ENCODE data around the gene POM121L12.

Gene POM121L12

DNA sequence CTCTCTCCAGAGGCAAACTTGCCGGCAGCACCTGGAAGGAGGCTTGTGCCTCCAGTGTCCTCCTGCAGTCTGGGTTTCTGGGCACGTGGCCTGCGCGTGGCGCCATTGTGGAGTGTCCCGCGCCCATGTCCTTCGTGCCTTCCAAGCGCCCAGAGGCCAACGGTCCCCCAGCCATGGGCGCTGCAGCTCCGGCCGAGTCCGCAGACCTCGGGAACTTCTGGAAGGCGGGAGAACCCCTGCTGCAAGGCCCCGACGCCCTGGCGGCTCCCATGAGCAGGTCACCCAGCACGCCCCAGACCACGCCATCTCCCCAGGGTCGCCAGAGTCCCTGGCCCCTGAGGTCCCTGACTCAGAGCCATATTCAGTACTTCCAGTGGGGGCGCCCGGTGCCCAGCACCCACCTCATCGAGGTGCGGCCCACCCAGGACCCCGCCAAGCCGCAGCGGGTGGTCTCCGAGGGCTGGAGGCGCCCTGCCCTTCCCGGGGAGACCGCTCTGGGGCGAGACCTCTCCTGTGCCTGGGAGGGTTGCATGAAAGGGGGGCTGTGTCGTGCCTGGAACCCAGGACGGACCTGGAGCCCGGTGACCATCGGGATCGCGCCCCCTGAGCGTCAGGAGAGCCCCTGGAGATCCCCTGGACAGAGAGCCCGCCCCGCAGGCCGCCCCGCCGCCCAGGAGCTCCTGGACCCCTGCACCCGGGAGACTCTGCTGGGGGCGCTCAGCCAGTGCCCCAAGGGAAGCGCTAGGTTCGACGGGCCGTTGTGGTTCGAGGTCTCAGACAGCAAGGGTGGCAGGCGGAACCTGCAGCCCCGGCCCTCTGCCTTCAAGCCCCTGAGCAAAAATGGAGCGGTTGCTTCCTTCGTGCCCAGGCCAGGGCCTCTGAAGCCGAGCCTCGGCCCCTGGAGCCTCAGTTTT is at the start of gene POM121L12:
TSS of gene POM121L12 (plus strand) at position 135 of the 914 bp plus-strand sequence. CDS start at position 174, 39 bp downstream.
- DNase-seq (ENCODE audit: low spot score), result no peak

DNA sequence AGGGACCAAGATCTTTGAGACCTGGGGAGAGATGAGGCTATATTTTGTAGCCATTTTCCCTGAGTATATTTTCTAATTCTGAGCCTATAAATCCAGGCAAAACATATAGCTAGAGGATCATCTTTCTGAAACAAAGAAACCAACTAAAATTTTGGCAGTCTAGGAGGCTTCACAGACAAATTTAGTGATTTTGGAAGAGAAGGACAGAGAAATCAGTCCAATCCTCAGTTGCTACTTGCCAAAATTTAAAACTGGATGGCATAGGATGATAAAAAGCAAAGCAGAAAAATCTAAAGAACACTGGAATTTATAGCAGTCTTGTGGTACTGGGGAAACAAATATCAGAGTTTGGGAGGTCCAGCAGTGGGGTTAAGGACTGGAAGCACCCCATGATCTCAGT is 43.4 kb upstream of the POM121L12 start:
- DNase-seq (ENCODE audit: low spot score), result no peak

DNA sequence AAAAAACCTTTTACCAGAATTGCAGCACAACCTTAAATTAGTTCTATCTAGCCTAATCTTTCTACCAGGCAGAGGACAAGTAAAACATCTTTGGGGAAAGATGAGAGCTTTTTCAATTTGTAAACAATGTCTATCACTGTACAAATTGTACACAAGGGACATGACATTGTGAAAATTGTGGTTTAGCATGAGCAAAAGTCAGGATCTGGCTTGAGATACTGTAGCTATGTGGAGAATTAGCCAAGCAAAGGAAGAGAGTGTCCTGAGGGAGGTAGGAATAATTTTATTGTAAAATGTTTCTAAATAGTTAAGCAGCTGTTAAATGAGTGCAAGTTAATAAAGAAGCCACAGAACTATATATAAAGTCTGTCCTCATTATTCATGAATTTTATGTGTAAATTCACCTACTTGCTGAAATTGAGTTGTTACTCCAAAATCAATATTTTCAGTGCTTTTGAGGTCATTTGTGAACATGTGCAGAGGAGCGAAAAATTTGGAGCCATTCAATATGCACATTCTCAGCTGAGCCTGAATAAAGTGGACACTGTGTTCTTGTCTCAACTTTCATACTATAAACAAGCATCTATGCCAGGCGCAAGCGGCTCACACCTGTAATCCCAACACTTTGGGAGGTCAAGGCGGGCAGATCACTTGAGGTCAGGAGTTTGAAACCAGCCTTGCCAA is 42.8 kb upstream of the POM121L12 start:
- no peak for DNase-seq (ENCODE audit: low spot score)

DNA sequence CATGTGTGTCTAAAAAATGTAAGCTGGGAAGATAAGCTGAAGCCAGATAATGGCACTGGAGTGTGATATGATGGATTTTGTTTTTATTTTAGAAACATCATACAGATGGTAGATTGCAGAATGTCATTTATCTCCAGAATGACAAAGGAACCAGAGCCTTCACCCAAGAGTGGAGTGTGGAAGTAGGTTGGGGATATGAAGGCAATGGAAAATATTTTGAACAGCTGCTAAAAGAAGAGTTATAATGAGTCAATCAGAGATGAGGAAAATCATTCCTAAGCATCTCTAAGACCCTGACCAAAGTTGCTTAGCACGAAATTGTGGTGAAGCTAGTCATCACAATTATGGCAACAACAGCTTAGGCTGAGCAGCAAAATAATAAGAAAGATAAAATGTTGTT is 39.8 kb upstream of the POM121L12 start:
- DNase-seq (ENCODE audit: low spot score), result no peak

DNA sequence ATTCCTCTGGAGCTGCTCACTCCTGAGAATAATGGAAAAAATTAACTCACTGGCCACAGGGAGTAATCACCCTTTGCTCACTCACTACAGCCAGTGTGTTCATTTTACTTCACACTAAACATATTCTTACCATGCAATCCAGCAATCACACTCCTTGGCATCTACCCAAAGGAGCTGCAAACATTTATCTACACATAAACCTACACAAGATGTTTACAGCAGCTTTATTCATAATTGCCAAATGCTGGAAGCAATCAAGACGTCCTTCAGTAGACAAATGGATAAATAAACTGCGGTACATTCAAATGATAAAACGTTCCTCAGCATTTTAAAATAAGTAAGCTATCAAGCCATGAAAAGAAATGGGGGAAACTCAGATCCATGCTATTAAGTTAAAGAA is 34.2 kb upstream of the POM121L12 start:
- no peak for DNase-seq (ENCODE audit: low spot score)

DNA sequence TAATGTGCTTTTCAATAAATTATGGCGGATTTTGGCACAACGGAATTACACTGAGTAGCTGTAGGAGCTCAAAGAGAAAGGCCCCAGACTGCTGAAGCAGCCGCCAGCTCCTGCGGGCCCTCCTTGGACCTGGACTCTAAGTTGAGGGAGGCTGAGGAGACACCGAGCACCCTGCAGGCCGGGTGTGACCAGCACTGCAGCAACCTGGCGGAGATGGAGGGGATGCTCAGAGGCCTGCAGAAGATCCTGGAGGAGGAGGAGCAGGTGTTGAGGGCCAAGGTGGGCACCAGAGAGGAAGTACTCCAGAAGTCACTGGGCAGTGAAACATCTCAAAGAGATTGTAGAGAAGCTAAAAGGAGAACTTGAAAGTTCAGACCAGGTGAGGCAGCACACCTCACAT is 33.0 kb upstream of the POM121L12 start:
- DNase-seq (ENCODE audit: low spot score), result no peak

DNA sequence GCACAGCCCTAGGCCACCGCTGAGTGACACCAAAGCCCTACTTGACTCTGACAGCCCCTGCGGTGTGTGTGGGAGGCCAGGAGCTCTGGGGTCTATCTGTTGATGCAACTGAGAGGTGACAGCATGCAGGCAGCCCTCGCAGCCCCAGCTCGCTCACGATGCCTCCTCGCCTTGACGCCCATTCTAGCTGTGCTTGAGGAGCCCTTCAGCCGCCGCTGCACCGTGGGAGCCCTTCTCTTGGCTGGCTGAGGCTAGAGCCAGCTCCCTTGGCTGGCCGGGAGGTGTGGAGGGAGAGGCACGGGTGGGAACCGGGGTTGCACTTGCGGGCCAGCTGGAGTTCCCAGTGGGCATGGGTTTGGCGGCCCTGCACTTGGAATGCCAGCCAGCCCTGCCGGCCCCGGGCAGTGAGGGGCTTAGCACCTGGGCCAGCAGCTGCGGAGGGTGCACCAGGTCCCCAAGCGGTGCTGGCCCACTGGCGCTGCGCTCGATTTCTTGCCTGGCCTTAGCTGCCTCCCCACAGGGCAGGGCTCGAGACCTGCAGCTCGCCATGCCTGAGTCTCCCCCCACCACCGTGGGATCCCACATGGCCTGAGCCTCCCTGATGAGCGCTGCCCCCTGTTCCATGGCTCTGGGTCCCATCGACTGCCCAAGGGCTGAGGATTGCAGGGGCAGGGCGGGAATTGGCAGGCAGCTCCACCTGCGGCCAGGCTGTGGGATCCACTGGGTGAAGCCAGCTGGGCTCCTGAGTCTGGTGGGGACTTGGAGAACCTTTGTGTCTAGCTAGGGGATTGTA is 31.6 kb upstream of the POM121L12 start:
- DNase-seq (ENCODE audit: low spot score), result no peak

DNA sequence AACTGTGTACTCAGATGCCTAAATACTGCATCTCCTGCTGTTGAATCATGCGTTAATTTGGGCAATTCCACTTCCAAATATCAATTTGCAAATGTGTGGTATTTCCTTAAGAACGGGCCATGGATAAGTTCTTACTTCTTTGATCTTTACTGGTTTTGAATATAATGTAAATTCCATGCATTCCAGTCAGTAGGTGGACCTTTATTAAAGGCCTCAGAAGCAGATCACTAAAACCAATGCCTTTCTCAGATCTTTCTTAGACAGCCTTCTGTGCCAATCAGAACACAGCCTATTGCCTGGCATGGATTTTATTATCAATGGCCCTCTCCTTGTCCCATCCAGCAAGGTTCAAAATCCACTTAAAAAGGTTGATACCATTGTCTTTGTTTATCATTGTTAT is 21.5 kb upstream of the POM121L12 start:
- no peak for DNase-seq (ENCODE audit: low spot score)

DNA sequence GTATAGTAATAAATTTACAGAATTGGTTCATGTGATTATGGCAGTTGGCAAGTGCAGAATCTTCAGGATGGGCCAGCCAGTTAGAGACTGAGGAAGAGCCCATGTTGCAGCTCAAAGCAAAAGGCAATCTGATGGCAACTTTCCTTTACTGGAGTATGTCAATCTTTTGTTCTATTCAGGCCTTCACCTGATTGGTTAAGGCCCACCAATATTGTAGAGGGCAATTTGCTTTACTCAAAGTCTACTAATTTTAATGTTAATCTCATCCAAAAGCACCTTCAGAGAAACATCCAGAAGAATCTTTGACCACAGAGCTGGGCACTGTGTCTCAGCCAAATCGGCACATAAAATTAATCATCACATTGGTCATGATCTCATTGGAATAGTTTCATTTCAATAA is 20.0 kb upstream of the POM121L12 start:
- DNase-seq (ENCODE audit: low spot score), result no peak

DNA sequence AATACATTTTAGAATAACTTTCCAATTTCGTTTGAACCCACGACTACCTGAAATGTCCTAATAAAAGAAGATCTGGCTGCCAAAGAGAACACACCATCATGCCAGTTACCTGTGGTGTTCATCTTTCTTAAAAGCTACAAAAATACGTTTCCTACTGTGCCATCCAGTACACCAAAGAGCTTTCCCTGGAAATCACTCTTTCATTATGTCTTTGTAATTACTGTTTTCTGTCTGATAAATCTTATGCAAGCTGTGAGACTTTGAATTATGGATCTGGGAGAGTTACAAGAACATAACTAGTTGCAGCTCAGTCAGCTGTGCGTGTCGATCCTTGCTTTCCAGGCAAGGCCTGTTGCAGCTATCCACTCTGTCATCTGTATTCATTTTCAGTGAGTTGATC is 12.5 kb upstream of the POM121L12 start:
- DNase-seq (ENCODE audit: low spot score), result no peak

DNA sequence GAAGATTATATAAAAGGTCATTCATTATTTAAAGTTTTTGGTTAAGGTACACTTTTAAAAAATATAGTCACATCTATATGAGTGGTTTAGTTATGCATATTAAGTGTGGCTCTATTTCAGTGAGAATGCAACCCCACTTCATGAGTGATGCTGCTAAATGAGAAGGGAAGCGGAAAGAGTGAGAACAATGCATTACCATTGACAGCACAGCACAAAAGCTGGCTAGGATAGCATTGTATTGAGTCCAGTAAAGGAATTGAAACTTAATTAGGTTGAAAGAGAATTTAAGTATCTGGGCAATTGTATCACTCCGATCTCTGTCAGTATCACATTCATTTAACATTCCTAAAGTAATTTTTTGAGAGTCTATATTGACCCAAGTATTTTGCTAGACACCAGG is 13.2 kb downstream of the POM121L12 start:
- no peak for DNase-seq (ENCODE audit: low spot score)

DNA sequence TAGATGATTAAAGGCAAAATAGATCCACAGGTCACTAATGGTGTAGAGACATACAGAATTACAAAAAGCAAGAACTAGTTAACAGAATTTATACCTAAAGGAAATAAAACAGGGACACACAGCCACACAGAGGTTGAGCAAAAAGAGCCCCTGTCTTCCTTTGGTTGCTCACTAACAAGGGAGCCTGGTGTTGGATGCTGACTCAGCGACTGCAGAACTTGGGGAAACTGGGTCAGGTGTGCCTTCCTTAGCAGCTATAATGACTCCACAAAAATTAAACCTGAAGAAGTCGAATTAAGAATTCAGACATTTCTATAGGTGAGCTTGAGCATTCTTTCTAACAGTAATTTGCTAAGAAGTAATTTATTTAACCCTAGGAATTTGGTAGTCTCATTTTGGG is 15.0 kb downstream of the POM121L12 start:
- DNase-seq (ENCODE audit: low spot score), result no peak

DNA sequence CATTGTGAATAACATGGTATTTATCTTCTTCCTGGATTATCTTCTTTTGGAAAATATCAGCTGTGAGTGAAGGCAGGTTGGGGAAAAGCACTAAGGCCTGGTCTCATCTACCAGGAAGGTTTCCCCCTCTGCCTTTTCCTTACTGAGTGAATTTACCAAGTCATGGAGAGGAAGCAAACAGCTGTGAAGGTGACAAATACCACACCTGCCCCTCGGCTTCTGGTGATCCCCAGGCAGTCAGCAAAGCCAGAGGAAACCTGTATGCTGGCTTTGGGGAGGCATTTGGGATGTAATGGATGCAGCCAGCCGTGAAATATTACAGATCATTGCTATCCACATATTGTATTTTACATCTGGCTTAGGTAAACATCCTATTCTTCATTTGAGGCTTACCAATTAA is 24.2 kb downstream of the POM121L12 start:
- no peak for DNase-seq (ENCODE audit: low spot score)

DNA sequence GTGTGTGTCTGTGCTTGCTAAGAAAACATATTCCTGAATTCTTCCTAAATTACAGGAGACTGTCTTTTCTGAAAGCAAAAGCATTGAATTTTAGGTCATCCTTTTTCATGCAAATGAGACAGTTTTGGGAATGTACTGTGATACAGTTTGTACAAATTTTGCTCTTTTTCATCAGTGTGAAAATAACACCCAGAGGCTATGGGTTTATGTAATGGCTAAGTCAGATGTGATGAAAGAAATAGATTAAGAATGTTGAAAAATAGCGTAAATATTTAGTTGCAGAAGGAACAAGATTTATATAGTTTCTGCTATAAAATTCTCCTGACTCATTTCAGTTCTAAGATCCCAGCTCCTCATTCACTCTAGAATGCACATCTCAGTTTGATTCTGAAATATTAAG is 24.6 kb downstream of the POM121L12 start:
- DNase-seq (ENCODE audit: low spot score), result no peak

DNA sequence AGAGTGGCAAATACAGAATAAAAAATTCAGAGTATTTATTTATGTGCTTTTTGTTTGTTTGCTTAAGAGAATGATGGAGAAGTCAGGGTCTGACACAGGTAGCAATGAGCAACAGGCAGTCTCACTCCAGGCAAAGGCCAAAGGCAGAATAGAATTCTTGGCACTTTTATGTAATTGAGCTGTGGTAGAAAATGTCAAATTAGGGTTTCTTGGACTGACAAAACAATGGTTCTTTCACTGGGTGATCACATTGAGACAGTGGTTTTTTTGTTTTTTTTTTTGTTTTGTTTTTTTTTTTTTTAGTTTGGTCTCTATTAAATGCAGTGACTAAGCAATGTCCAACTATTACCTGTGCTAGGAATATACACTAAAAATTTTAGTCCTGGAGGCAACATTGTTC is 27.4 kb downstream of the POM121L12 start:
- no peak for DNase-seq (ENCODE audit: low spot score)

DNA sequence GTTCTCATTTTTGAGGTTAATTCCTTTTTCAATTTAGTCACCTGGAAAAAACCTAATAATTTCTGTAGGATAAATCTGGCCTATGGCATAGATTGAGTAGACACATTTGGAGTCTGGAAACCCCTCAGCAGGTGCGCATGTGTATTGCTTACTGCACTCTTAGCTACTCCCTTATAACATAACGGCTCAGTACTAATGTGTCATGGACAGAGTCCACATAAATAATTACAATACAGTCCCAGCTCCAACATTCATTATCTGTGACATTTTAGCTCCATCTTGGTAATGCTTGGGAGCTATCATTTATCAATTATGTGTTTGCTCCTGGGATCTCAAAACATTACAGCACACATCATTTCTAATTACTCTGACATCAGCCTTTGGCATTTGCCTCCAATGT is 33.2 kb downstream of the POM121L12 start:
- DNase-seq (ENCODE audit: low spot score), result no peak

DNA sequence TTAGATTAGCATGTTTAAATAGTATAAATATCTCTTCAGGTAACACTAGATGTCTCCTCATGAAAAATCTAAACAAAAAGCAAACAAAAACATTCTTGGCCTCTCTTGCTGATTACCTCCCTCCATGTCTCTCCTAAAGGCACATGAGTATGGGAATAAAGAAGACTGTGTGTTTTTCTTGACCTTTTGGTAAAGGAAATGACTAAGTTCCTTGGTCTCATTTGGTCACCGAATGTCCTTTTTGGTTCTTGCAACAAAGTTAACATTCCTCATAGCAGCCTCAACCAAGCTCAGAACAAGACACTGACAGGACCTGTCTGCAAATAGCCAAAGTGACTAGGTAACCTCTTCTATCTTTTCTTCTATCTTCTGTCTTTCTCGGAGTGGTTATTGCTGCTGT is 35.5 kb downstream of the POM121L12 start:
- DNase-seq (ENCODE audit: low spot score), result no peak
